ENCODE measurements around the gene AP5B1.

Gene AP5B1

DNA sequence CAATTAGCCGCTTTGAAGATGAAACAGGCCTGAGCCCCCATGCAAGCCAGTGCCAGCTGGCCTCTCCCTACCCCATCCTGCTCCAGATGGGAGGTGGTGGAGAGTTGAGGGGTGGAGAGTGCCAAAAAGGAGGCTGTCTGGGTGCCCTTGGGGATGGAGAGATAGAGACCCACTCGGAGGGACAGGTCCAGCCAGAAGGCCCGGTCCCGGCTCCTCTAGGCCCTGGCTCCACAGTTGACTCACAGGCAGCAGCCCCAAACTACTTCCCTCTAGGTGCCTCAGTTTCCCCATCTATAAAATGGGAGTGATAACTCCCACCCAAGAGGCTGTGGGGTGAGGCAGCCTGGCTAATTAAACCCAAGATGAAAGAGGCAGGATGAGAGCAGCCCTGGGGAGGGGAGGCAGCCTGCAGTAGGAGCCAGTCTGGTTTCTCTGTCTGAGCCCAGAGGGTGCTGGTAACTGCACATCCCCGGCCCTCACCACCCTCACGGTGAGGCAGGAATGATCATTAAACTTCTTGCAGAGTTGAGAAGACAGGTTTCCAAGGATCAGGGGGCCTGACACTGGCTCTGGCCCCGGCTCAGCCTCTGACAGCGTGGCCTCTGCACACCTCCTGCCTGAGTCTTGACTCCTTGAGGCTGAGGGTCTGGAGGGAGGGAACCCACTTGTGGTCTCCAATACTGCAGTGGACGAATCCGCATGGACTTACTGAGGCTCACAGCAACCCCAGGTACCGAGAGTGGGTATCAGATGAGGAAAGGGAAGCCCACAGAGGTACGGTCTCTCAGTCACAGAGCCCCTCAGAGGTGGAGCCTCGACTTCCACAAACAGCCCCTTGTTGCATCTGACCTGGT lies 1.4 kb upstream of the AP5B1 start:
- POLR2A ChIA-PET, result interaction anchor here (1.2 kb wide), 1 partner anchor 71 kb away, joined by 3 read pairs; no protein-coding TSS in a partner anchor

DNA sequence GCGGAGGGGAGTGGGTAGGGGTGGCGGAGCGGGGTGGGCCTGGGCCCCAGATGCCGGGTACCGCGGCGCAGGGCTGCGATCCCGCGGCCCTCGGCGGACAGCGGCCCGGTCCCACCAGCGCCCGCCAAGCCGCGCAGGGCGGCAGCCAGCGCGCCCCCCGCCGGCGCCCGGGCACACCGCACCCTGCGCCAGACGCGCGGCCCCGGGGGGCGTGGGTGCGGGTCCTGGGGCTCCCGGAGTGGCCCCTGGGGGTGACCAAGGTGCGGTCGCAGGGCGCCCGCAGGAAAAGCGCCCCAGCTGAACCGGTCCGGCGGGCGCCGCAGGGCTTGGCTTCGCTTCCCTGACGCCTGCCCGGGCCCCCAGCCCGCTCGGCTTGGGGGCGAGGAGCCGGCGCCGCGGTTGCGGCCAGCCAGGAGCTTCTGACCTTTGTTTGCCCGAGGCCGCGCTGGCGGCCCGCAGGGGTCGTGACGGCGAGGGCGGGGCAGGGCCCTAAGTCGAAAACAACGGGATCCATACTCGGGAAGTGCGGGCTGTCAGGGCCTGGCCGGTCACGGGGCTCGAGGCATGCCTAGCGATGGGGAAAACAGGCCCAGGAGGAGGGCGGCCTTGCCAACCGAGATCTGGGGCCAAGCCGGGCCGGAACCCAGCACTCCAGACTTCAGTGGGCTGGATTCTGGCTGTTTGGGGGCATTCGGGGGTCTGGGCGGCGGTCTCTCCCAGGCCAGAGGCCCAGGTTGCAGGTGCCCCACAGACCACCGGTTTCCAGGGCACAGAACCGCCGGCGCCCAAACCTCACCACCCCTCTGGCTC lies 581 bp upstream of the AP5B1 start:
- TF ChIP-seq, protein P1, sequence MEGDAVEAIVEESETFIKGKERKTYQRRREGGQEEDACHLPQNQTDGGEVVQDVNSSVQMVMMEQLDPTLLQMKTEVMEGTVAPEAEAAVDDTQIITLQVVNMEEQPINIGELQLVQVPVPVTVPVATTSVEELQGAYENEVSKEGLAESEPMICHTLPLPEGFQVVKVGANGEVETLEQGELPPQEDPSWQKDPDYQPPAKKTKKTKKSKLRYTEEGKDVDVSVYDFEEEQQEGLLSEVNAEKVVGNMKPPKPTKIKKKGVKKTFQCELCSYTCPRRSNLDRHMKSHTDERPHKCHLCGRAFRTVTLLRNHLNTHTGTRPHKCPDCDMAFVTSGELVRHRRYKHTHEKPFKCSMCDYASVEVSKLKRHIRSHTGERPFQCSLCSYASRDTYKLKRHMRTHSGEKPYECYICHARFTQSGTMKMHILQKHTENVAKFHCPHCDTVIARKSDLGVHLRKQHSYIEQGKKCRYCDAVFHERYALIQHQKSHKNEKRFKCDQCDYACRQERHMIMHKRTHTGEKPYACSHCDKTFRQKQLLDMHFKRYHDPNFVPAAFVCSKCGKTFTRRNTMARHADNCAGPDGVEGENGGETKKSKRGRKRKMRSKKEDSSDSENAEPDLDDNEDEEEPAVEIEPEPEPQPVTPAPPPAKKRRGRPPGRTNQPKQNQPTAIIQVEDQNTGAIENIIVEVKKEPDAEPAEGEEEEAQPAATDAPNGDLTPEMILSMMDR (IDR thresholded peaks at IDR 0.05; ENCODE audit: control extremely low read depth, extremely low read depth, low read depth, missing control alignments), result peak; percentile 56
- ChIA-PET CTCF (interaction anchor here (1.0 to 11.1 kb wide), 23 partner anchors 10 to 217 kb away, joined by 3 to 145 read pairs (median 11); partner anchors contain the start of genes CCDC85B, CFL1, FIBP and KAT5), POLR2A (no interaction called here)
- DNase-seq (ENCODE audit: extremely low spot score), result no peak

More for the DNA sequence above, 1.4 kb upstream of the AP5B1 start:
- CTCF ChIA-PET, result interaction anchor here (0.9 to 11.1 kb wide), 8 partner anchors 9 to 39 kb away, joined by 3 to 145 read pairs (median 4); no protein-coding TSS in a partner anchor
- TF ChIP-seq, protein P1 (IDR thresholded peaks at IDR 0.05; ENCODE audit: control extremely low read depth, extremely low read depth, low read depth, missing control alignments), result no peak
- no peak for DNase-seq (ENCODE audit: extremely low spot score)

DNA sequence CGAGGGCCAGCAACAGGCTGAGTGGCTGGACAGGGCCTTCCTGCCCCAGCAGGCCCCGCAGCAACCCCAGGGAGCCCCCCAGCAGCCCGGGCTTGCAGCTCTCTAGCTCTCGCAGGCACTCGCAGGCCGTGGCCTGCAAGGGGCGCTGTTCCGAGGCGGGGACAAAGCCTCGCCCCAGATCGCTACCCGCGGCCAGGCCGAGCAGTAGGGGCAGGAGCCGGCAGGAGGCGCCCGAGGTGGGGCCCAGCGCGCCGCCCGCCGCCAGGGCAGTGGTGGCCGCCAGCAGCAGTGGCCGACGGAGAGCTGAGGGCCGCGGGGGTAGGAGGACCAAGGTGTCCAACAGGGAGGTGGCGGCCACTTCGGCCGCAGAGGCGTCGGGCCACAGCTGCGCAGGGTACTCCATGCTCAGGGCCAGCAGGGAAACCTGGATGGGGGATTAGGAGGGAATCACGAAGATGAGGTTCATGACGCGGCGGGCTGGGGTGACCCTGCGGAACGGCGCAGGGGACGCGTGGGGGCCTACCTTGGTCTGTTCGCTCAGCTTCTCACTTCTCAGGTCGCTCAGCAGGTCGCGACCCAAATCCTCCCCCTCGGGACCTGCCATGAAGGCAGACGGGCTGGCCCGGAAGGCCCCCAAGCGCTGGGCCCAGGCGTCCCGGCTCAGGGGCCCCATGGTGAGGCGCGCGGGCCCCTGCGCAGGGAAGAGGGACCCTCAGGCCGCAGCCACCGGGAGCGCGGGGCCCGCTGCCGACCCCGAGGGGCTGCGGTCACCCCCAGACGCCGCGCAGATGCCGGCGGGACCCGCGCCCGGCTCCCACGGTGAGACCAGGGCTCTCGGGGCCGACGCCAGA lies 632 bp downstream of the AP5B1 start:
- CTCF ChIA-PET, result interaction anchor here (0.6 to 11.1 kb wide), 68 partner anchors 10 to 274 kb away, joined by 3 to 145 read pairs (median 6); partner anchors contain the start of genes CCDC85B, CFL1, FAM89B and FIBP
- TF ChIP-seq, protein P1 (IDR thresholded peaks at IDR 0.05; ENCODE audit: control extremely low read depth, extremely low read depth, low read depth, missing control alignments), result peak; percentile 99
- peak; percentile 92 for DNase-seq (ENCODE audit: extremely low spot score)
- POLR2A ChIA-PET, result interaction anchor here (0.5 to 0.9 kb wide), 2 partner anchors 10 to 23 kb away, joined by 3 to 4 read pairs; no protein-coding TSS in a partner anchor

DNA sequence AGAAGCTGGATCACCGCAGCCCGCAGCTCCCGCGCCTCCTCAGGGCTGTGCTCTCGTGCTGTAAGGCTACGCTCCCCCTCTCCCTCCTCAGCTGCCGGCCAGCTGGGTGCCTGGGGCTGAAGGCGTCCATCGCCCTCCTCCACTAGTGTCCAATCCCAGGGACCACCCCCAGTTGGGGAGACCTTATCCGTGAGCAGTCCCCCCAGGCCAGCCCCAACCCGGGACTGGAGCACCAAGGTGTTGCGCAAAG lies 1.2 kb downstream of the AP5B1 start:
- ChIA-PET CTCF (interaction anchor here (0.9 to 11.1 kb wide), 57 partner anchors 9 to 398 kb away, joined by 3 to 145 read pairs (median 7); partner anchors contain the start of genes CCDC85B, CFL1, FAM89B and FIBP), POLR2A (interaction anchor here (0.5 to 0.9 kb wide), 2 partner anchors 10 to 23 kb away, joined by 3 to 4 read pairs; no protein-coding TSS in a partner anchor)

DNA sequence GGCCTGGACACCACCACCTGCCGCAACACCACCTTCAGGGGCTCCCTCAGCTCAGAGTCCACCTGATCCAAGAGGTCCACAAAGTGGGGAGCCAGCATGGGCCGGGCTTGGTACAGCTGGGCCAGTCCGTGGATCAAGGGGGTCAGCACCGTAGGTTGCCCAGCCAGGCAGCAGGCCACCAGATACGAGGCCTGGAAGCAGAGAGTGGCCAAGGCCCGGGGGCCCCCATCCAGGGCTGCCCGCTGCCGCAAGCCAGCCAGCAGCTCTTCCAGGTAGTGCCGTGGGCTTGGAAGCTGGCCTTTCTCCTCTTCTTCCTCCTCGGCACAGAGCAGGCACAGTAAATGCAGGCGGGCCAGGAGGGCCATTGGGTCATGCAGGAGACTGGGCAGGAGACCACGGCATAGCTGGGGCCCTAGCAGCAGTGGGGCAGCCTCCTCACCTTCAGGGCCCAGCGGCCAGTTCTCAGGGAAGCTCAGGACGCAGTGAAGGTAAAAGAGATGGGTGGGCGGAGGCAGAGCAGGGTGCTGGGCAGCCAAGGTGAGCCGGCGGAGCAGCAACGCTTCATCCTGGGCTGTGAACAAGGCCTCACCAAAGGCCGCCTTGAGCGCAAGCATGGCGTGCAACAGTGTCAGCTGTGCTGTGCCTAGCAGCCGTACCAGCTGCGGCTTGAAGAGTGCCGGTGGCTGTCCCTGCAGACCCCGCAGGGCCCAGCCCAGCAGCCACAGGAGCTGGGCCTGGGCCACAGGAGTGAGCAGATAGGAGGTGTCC lies 1.7 kb downstream of the AP5B1 start:
- ChIA-PET CTCF (interaction anchor here (0.9 to 11.1 kb wide), 60 partner anchors 8 to 397 kb away, joined by 3 to 145 read pairs (median 7); partner anchors contain the start of genes CCDC85B, CFL1, FAM89B and FIBP), POLR2A (interaction anchor here (0.6 to 0.9 kb wide), 2 partner anchors 9 to 81 kb away, joined by 4 to 6 read pairs; no protein-coding TSS in a partner anchor)
- TF ChIP-seq, protein P1 (IDR thresholded peaks at IDR 0.05; ENCODE audit: control extremely low read depth, extremely low read depth, low read depth, missing control alignments), result no peak
- DNase-seq (ENCODE audit: extremely low spot score), result no peak

More for the DNA sequence above, 1.2 kb downstream of the AP5B1 start:
- TF ChIP-seq, protein P1 (IDR thresholded peaks at IDR 0.05; ENCODE audit: control extremely low read depth, extremely low read depth, low read depth, missing control alignments), result no peak
- no peak for DNase-seq (ENCODE audit: extremely low spot score)

Data from GM10248 (cell line).